ENCODE measurements around the gene CDKL5.

Gene CDKL5

GRCh38 chrX:18461431-18461830 is 36.0 kb downstream of the CDKL5 start:
- no peak for DNase-seq

GRCh38 chrX:18464499-18464898 is 39.1 kb downstream of the CDKL5 start:
- no peak for DNase-seq

GRCh38 chrX:18465051-18465450 is 39.6 kb downstream of the CDKL5 start:
- no peak for DNase-seq

GRCh38 chrX:18468599-18468998 is 43.2 kb downstream of the CDKL5 start:
- no peak for DNase-seq

- no peak for DNase-seq
Measured at GRCh38 chrX:18471296-18471695, 45.9 kb downstream of the CDKL5 start.

GRCh38 chrX:18490806-18491555 is 65.6 kb downstream of the CDKL5 start:
- DNase-seq, result no peak

- no peak for DNase-seq
Measured at GRCh38 chrX:18491587-18492340, 66.4 kb downstream of the CDKL5 start.

GRCh38 chrX:18534949-18535348 is 109.5 kb downstream of the CDKL5 start:
- DNase-seq, result no peak

GRCh38 chrX:18537068-18537467 is 111.7 kb downstream of the CDKL5 start:
- DNase-seq, result no peak

GRCh38 chrX:18537524-18537923 is 112.1 kb downstream of the CDKL5 start:
- DNase-seq, result no peak

- DNase-seq, result no peak
Measured at GRCh38 chrX:18542131-18542530, 116.7 kb downstream of the CDKL5 start.

- no peak for DNase-seq
Measured at GRCh38 chrX:18542905-18543304, 117.5 kb downstream of the CDKL5 start.

GRCh38 chrX:18543738-18544137 is 118.3 kb downstream of the CDKL5 start:
- DNase-seq, result no peak

- no peak for DNase-seq
Measured at GRCh38 chrX:18545771-18546170, 120.4 kb downstream of the CDKL5 start.

GRCh38 chrX:18548996-18549395 is 123.6 kb downstream of the CDKL5 start:
- no peak for DNase-seq

GRCh38 chrX:18549643-18550042 is 124.2 kb downstream of the CDKL5 start:
- DNase-seq, result no peak

GRCh38 chrX:18557879-18558278 is 132.5 kb downstream of the CDKL5 start:
- DNase-seq, result no peak

GRCh38 chrX:18558799-18559198 is 133.4 kb downstream of the CDKL5 start:
- DNase-seq, result no peak

GRCh38 chrX:18561020-18561419 is 135.6 kb downstream of the CDKL5 start:
- DNase-seq, result no peak

- no peak for DNase-seq
Measured at GRCh38 chrX:18565727-18566126, 140.3 kb downstream of the CDKL5 start.

GRCh38 chrX:18566748-18567147 is 141.3 kb downstream of the CDKL5 start:
- no peak for DNase-seq

- DNase-seq, result no peak
Measured at GRCh38 chrX:18573556-18573955, 148.1 kb downstream of the CDKL5 start.

GRCh38 chrX:18574591-18574990 is 149.2 kb downstream of the CDKL5 start:
- no peak for DNase-seq

- DNase-seq, result no peak
Measured at GRCh38 chrX:18575744-18576143, 150.3 kb downstream of the CDKL5 start.

- no peak for DNase-seq
Measured at GRCh38 chrX:18577400-18577799, 152.0 kb downstream of the CDKL5 start.

Measured in midbrain (tissue), 1 donor.